ENCODE measurements around the gene BTBD6. TPM values are rescaled to one million over a fixed set of nuclear protein-coding genes. Genes with fewer than 3 reads are reported as not detected.

BTBD6 gene
- total RNA-seq, 1 experiment from 2014 or later, result 9.0 TPM

DNA sequence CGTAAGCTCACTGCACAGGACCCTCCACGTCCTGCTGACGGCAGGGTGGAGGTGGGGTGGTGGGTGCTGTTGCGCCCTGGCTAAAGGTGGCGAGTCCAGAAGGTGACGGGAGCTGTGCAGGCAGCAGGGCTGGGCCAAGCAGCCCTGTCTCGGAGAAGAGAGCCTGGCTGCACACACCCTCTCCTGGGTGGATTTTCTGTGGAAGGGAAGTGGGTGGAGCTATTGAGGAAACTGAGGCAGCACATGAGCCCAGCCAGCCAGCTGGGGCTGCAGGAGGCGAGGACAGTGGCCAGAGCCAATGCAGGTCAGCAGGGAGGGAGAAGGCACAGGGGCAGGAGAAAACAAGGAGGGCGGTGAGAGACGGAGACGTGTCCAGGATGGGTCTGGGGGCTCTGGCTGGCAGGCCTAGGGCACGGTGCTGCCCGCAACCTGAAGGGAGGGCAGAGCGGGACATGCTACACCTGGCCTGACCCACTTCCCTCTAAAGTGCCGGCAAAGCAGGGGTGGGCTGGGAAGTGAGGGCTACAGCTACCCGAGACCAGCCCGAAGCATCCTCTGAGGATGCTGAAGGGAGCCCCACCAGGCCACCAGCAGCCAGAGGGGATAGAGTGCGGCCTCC, 20.5 kb downstream of the BTBD6 start:
- CTCF ChIA-PET, result no interaction called here
- Histone ChIP-seq H3K36me3 (ENCODE audit: low read depth) (no peaks in the 10 kb centered on the region), H4K20me1 (ENCODE audit: insufficient read depth) (peaks cover 16% of the 10 kb centered on the region), H3K79me2 (ENCODE audit: low read depth) (0 out of 2 replicates have a peak, but pooled peaks cover 5% of the 10 kb centered on the region), H3K27ac (no peak overlapping the region), H3K9me2 (ENCODE audit: insufficient read depth) (no peaks in the 10 kb centered on the region), H3K27me3 (ENCODE audit: insufficient read depth, low read depth) (no peaks in the 10 kb centered on the region), H3K4me1 (replicated peaks; ENCODE audit: insufficient read depth) (peaks cover 8% of the 10 kb centered on the region), H3K9me3 (ENCODE audit: insufficient read depth, low read depth) (no peaks in the 10 kb centered on the region), H3F3A (ENCODE audit: insufficient read depth, low read depth) (no peaks in the 10 kb centered on the region; the same call in 1 of the 2 replicates), H2AFZ (no peak overlapping the region), H3K4me3 (no peak overlapping the region), H3K4me2 (no peak overlapping the region)
- BruUV-seq (replicated peaks), result no TSS peak
- TF ChIP-seq, protein P1, sequence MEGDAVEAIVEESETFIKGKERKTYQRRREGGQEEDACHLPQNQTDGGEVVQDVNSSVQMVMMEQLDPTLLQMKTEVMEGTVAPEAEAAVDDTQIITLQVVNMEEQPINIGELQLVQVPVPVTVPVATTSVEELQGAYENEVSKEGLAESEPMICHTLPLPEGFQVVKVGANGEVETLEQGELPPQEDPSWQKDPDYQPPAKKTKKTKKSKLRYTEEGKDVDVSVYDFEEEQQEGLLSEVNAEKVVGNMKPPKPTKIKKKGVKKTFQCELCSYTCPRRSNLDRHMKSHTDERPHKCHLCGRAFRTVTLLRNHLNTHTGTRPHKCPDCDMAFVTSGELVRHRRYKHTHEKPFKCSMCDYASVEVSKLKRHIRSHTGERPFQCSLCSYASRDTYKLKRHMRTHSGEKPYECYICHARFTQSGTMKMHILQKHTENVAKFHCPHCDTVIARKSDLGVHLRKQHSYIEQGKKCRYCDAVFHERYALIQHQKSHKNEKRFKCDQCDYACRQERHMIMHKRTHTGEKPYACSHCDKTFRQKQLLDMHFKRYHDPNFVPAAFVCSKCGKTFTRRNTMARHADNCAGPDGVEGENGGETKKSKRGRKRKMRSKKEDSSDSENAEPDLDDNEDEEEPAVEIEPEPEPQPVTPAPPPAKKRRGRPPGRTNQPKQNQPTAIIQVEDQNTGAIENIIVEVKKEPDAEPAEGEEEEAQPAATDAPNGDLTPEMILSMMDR (conservative IDR thresholded peaks at IDR 0.05), result no peak
- no peak for TF ChIP-seq EZH2 (IDR thresholded peaks at IDR 0.05; ENCODE audit: low read depth)
- POLR2A ChIA-PET (ENCODE audit: unreplicated experiment), result no interaction called here
- no peak for DNase-seq
- intact Hi-C loops (cut with micrococcal nuclease; ENCODE audit: unreplicated experiment), result no loop called here

GRCh38 chr14:105269405-105269804, 21.1 kb downstream of the BTBD6 start:
- Histone ChIP-seq H3K9me3 (ENCODE audit: insufficient read depth, low read depth) (no peaks in the 10 kb centered on the region), H3K4me2 (no peak overlapping the region), H3K4me1 (replicated peaks; ENCODE audit: insufficient read depth) (peaks cover 8% of the 10 kb centered on the region), H3F3A (ENCODE audit: insufficient read depth, low read depth) (no peaks in the 10 kb centered on the region; the same call in 1 of the 2 replicates), H3K36me3 (ENCODE audit: low read depth) (no peaks in the 10 kb centered on the region), H3K27me3 (ENCODE audit: insufficient read depth, low read depth) (no peaks in the 10 kb centered on the region), H3K4me3 (no peak overlapping the region), H3K27ac (no peak overlapping the region), H2AFZ (no peak overlapping the region), H4K20me1 (ENCODE audit: insufficient read depth) (peaks cover 16% of the 10 kb centered on the region), H3K9me2 (ENCODE audit: insufficient read depth) (no peaks in the 10 kb centered on the region), H3K79me2 (ENCODE audit: low read depth) (0 out of 2 replicates have a peak, but pooled peaks cover 5% of the 10 kb centered on the region)
- no TSS peak for BruUV-seq (replicated peaks)
- intact Hi-C loops (cut with micrococcal nuclease; ENCODE audit: unreplicated experiment), result no loop called here
- TF ChIP-seq, protein P1 (conservative IDR thresholded peaks at IDR 0.05), result no peak
- no peak for TF ChIP-seq EZH2 (IDR thresholded peaks at IDR 0.05; ENCODE audit: low read depth)
- ChIA-PET CTCF (no interaction called here), POLR2A (ENCODE audit: unreplicated experiment) (no interaction called here)
- no peak for DNase-seq

DNA sequence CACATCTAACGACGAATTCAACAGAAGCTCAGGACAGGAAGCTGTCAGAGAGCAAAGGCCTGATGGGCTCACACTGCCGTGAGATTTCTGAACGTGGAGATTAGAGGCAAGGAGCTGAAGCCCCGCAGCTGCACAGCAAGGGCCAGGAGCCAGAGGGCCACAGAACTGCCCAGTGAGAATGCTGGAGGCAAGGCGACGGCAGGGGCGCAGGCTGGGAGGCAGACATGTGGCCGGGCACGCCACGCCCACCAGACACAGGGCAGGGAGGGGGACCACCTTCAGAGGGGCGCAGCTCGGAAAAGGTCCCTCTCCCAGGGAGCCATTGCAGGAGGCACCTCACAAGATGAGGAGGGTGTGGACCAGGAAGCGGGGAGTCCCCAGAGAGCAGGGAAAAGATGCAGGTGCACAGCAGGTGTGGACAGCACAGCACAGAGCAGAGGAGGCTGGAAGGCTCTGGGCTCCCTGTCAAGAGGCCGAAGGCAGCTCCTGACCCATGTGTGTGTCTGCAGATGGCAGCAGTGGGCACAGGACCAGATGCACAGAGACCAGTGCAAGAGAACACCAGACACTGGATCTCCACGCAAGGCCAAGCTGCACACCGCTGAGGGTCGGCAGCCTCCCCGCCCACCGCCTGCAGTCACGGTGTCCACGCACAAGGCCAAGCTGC, 23.0 kb downstream of the BTBD6 start:
- no peaks in the 10 kb centered on the region for H3K9me2 ChIP-seq (ENCODE audit: insufficient read depth)
- peaks cover 8% of the 10 kb centered on the region for H3K4me1 ChIP-seq (replicated peaks; ENCODE audit: insufficient read depth)
- BruUV-seq (replicated peaks), result no TSS peak
- no peak for TF ChIP-seq EZH2 (IDR thresholded peaks at IDR 0.05; ENCODE audit: low read depth)
- TF ChIP-seq, protein P1 (conservative IDR thresholded peaks at IDR 0.05), result no peak
- ChIA-PET CTCF (no interaction called here), POLR2A (ENCODE audit: unreplicated experiment) (no interaction called here)
- H4K20me1 ChIP-seq (ENCODE audit: insufficient read depth), result peaks cover 24% of the 10 kb centered on the region; the same call in 1 of the 2 replicates
- H3K9me3 ChIP-seq (ENCODE audit: insufficient read depth, low read depth), result no peaks in the 10 kb centered on the region
- no peak overlapping the region for H3K4me3 ChIP-seq
- H3F3A ChIP-seq (ENCODE audit: insufficient read depth, low read depth), result no peaks in the 10 kb centered on the region
- H3K79me2 ChIP-seq (ENCODE audit: low read depth), result 0 out of 2 replicates have a peak, but pooled peaks cover 5% of the 10 kb centered on the region
- H3K27me3 ChIP-seq (ENCODE audit: insufficient read depth, low read depth), result no peaks in the 10 kb centered on the region
- intact Hi-C loops (cut with micrococcal nuclease; ENCODE audit: unreplicated experiment), result no loop called here
- no peak overlapping the region for H2AFZ ChIP-seq
- no peak for DNase-seq
- no peaks in the 10 kb centered on the region for H3K36me3 ChIP-seq (ENCODE audit: low read depth)
- H3K27ac ChIP-seq, result no peak overlapping the region
- no peak overlapping the region for H3K4me2 ChIP-seq
